AG04449 (cell line): ENCODE results near the gene PPP1R26.
"Not testable (repeated sequence)": the region's sequence is repeated elsewhere in the genome, so short reads cannot be mapped to it uniquely, and the experiment has no call there.

Experiments used
- CTCF ChIA-PET: fragments of 350-600 bp; formaldehyde crosslinking; extraction: SDS; loops from one replicate; lab custom pipeline; 2021; ENCODE audit warnings: antibody characterized with exemption; lab: Yijun Ruan, JAX
- POLR2A ChIA-PET: fragments of 400-600, 350-600 bp; formaldehyde crosslinking; extraction: SDS; loops from one replicate; lab custom pipeline; 2020; ENCODE audit warnings: antibody characterized with exemption, inconsistent platforms; lab: Yijun Ruan, JAX
- DNase-seq: peaks from one replicate; pipeline ENCODE4 v3.0.0-alpha.2; 2010; ENCODE audit warnings: low read depth, low spot score
- H3K4me3 ChIP-seq: 2 replicates; pipeline ENCODE4 v1.5.1; 2011; ENCODE audit warnings: low read depth, mild to moderate bottlenecking, control low read depth, low read length
- TF ChIP-seq, protein P1 (sequence below): IDR thresholded peaks from one replicate; pipeline ENCODE4 v1.5.1; 2011; ENCODE audit warnings: mild to moderate bottlenecking, moderate library complexity, low read length, control low read depth, inconsistent platforms; ENCODE audit not compliant: insufficient read depth; ENCODE audit errors: missing control alignments

Gene PPP1R26

DNA sequence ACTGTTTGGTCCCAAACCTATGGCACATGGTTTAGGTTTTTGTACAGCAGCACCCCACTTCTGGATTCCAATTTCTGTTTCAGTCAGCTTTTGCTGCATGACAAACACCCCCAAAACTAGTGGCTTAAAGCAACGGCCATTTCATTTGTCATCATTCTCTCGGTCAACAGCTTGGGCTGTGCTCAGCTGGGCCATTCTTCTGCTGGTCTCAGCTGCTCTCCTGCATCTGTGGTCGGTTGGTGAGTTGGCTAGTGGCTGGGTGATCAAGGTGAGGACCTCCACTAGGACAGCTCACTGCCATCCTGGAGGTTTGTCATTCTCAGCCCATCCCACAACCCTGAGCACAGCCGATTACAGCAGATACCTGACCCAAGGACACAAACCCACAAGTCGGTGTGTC is 24.8 kb upstream of the PPP1R26 start:
- POLR2A ChIA-PET: no interaction called here
- H3K4me3 ChIP-seq: no peak overlapping the region
- CTCF ChIA-PET: no interaction called here
- DNase-seq: no peak
- TF ChIP-seq, protein P1, sequence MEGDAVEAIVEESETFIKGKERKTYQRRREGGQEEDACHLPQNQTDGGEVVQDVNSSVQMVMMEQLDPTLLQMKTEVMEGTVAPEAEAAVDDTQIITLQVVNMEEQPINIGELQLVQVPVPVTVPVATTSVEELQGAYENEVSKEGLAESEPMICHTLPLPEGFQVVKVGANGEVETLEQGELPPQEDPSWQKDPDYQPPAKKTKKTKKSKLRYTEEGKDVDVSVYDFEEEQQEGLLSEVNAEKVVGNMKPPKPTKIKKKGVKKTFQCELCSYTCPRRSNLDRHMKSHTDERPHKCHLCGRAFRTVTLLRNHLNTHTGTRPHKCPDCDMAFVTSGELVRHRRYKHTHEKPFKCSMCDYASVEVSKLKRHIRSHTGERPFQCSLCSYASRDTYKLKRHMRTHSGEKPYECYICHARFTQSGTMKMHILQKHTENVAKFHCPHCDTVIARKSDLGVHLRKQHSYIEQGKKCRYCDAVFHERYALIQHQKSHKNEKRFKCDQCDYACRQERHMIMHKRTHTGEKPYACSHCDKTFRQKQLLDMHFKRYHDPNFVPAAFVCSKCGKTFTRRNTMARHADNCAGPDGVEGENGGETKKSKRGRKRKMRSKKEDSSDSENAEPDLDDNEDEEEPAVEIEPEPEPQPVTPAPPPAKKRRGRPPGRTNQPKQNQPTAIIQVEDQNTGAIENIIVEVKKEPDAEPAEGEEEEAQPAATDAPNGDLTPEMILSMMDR: no peak

DNA sequence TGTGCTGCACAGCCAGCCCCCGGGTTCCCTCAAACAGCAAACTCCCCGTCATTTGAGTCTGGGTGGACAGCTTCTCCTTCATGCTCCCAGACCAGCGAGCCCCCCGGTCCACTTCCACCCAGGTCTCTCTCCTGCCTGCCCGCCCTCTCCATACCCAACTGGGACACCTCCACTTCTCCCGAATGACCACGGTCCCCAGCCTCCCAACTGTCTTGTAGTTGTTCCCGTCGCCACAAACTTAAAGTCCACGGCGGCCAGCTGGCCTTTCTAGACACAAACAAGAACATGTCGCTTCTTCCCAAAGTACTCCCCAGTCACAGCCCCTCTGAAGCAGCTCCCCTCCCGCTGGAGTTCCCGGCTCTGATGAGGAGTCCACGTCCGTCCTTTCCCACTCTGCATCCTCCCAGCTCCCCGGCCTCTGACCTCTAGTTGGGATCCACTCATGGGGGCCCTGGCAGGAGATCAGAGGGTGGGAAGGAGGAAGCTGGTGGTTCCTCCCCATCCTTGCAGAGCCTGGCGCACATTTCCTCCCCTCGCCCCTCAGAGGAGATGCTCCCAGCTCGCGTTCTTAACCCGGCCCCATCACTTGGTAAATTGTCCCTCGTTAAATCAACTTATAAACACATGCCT is 24.1 kb upstream of the PPP1R26 start:
- ChIA-PET POLR2A (no interaction called here), CTCF (no interaction called here)
- DNase-seq: no peak
- TF ChIP-seq, protein P1: no peak
- no peak overlapping the region for H3K4me3 ChIP-seq

DNA sequence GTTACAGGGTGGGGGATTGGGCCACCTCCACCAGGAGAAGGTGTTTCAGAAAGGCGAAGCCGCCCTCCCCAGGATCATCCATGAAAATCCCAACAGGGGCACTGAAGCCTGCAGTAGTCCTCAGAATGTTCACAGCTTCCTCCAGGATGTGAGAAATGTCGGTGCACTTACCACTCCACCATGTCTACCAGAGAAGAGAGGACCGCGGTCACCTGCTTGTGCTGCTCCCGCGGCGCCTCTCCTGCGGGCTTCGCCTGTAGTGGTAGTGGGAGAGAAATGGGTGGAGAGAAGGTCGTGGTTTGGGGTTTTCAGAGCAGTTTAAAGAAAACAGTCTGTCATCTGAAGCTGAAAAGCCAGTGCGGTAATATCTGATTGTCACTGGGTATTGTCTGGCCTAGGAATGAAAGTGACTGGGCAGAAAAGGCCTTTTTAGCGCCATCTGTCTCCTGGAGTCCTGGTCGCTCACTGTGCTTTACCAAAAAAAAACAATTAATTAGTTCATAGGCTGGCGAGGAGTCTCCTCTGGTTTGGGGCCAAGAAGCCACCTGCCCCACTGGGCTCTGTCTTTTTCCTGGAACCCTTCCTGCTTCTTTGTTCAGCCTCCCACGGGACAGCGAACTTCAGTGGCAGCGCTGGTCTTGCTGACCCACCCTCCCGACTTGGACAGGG is 23.0 kb upstream of the PPP1R26 start:
- no peak overlapping the region for H3K4me3 ChIP-seq
- TF ChIP-seq, protein P1: no peak
- POLR2A ChIA-PET: no interaction called here
- DNase-seq: no peak
- CTCF ChIA-PET: no interaction called here

DNA sequence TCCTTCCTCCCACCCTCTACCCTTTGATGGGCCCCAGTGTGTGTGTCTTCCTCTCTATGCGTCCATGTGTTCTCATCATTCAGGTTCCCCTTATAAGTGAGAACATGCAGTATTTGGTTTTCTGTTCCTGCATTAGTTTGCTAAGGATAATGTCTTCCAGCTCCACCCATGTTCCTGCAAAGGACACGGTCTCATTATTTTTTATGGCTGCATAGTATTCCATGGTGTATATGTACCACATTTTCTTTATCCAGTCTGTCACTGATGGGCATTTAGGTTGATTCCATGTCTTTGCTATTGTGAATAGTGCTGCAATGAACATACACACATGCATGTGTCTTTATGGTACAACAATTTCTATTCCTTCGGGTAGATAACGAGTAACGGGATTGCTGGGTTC is 21.1 kb upstream of the PPP1R26 start:
- POLR2A ChIA-PET, H3K4me3 ChIP-seq, CTCF ChIA-PET, DNase-seq: not testable (repeated sequence)

DNA sequence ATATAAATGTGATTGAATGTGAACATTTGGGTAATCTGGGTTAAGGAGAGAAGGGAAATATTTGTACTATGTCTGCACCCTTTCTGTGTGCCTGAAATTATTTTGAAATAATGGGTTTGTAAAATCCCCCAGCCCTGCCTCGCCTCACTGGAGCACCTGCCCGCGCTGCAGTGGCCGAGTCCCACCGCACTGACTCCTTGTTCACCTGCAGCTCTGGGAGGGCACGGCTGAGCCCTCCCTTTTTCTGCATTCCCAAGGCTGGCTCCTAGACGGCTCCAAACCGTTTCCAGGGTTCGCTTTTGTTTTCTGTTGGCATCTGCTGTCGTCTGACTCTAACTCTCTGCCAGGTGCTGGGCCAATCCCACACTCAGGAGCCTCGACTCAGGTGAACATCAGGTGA is 17.6 kb upstream of the PPP1R26 start:
- ChIA-PET POLR2A (no interaction called here), CTCF (no interaction called here)
- no peak overlapping the region for H3K4me3 ChIP-seq
- TF ChIP-seq, protein P1: no peak
- DNase-seq: no peak

DNA sequence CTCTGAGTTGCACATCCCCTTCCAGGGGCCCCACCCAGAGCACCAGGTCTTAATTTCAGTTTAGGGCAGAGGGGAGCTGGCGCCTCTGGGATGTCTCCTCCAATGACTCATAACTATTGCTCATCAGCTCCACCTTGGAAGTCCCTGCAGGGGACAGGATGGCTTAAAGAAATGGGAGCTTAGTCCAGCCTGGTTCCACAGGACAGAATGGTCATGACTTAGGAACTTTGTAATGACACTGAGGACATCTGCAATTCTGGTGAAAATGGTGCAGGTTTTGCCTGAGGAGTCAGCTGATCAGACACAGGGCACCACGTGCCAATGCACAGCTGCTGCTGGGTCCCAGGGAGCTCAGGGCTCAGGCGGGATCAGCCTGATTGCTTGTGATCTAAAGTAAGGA is 16.4 kb upstream of the PPP1R26 start:
- CTCF ChIA-PET: interaction anchor here (1.1 to 1.3 kb wide), 3 partner anchors 10 to 42 kb away, joined by 3 to 4 read pairs (median 3); no protein-coding TSS in a partner anchor
- TF ChIP-seq, protein P1: no peak
- POLR2A ChIA-PET: no interaction called here
- no peak overlapping the region for H3K4me3 ChIP-seq
- no peak for DNase-seq
